IPS-18c (cell line): ENCODE results near the gene PLAAT3.
"Not testable (repeated sequence)": the region's sequence is repeated elsewhere in the genome, so short reads cannot be mapped to it uniquely, and the experiment has no call there.

Experiments used
- H3K4me3 ChIP-seq: 2 replicates; pipeline ENCODE4 v1.7.0; 2013; ENCODE audit warnings: low read depth, mild to moderate bottlenecking, low read length, moderate library complexity; ENCODE audit not compliant: insufficient read depth
- H3K9me3 ChIP-seq: one replicate; pipeline ENCODE4 v1.6.1; 2013; ENCODE audit warnings: mild to moderate bottlenecking, low read length, moderate library complexity; ENCODE audit not compliant: control insufficient read depth, insufficient read depth

Gene PLAAT3

GRCh38 chr11:63554877-63555223 lies 59.4 kb downstream of the PLAAT3 start:
- Histone ChIP-seq H3K4me3 (no peak overlapping the region), H3K9me3 (no peaks in the 10 kb centered on the region)

DNA sequence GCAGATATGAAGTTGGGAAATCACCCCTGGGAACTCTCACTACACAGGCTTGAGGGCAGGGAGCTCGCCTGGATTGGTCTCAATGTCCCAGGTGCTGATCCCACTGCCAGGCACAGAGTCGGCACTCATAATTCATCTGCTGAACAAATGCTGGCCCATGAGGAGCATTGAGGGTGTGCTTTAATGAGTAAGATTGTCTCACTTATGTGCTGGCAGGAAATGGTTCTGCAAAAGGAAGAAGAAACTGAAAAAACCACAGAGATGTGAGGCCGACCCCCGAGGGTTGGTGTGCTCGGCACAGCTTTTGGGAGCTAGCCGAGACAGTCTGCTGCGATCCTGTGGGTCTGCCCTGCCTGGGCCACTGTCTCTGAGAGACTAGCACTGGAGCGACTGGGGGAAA lies 60.5 kb downstream of the PLAAT3 start:
- Histone ChIP-seq H3K4me3 (no peak overlapping the region), H3K9me3 (no peaks in the 10 kb centered on the region)

DNA sequence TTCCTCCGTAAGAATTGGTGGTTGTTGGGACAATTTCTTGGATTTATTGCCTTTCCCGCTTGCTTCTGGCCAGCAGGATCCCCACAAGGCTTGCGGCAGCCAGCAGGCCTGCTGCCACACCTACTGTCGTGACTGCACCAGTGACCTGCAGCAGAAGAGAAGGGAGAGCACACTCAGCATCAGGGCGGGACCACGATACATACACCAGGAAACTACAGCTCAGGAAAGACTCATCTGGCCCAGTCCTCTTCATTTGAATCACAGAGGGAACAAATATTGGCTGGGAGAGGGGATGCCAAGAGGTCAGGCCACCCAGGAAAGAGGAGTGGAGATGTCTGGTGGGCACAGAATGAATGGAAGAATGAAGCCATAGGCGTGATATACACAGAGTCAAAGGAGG lies 61.3 kb downstream of the PLAAT3 start:
- Histone ChIP-seq H3K4me3 (no peak overlapping the region; the same call in 1 of the 2 replicates), H3K9me3 (no peaks in the 10 kb centered on the region)

GRCh38 chr11:63551889-63552266 lies 62.4 kb downstream of the PLAAT3 start:
- peaks cover 2% of the 10 kb centered on the region for H3K9me3 ChIP-seq
- no peak overlapping the region for H3K4me3 ChIP-seq

DNA sequence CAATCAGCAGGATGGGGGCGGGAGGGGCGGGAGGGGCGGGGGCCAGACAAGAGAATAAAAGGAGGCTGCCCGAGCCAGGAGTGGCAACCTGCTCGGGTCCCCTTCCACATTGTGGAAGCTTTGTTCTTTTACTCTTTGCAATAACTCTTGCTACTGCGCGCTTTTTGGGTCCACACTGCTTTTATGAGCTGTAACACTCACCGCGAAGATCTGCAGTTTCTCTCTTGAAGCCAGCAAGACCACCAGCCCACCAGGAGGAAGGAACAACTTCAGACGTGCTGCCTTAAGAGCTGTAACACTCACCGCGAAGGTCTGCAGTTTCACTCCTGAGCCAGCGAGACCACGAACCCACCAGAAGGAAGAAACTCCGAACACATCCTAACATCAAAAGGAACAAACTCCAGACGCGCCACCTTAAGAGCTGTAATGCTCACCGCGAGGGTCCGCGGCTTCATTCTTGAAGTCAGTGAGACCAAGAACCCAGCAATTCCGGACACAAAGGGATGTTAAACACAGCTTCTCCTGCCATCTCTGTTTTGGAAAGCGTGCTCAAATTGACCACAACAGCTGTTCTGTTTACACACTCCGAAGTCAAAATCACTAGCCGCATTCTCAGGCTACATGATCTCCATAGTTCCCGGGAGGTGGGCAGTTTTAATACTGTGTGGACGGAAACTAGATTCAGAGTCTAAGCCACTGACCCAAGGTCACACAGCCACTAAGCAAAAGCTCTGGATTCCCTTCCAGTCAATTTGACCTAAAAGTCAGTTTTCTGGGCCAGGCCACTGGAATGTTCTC lies 62.9 kb downstream of the PLAAT3 start:
- peaks cover 2% of the 10 kb centered on the region for H3K9me3 ChIP-seq
- H3K4me3 ChIP-seq: no peak overlapping the region

GRCh38 chr11:63550156-63550700 lies 64.0 kb downstream of the PLAAT3 start:
- H3K9me3 ChIP-seq, H3K4me3 ChIP-seq: not testable (repeated sequence)

DNA sequence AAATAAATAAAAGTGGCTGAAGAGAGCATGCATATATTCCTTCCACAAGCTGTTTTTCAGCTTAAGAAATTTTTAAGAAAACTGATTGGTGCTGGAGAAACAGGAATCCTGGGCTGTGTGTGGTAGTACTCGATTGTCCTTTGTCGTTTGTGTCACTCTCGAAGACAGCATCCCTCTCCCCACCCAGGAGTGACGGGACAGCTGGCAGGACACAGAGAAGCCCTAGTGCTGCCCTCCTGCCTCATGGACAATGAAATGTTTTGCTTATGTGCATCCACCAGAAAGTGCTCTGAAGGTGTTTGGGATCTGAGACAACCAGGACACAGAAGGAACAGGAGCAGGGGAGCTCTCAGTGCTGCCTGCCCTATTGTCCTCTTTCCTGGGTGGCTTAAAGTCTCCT lies 64.8 kb downstream of the PLAAT3 start:
- Histone ChIP-seq H3K9me3 (peaks cover 2% of the 10 kb centered on the region), H3K4me3 (no peak overlapping the region)

- Histone ChIP-seq H3K4me3 (no peak overlapping the region), H3K9me3 (peaks cover 4% of the 10 kb centered on the region)
These were observed 66.1 kb downstream of the PLAAT3 start for GRCh38 chr11:63548178-63548577.

DNA sequence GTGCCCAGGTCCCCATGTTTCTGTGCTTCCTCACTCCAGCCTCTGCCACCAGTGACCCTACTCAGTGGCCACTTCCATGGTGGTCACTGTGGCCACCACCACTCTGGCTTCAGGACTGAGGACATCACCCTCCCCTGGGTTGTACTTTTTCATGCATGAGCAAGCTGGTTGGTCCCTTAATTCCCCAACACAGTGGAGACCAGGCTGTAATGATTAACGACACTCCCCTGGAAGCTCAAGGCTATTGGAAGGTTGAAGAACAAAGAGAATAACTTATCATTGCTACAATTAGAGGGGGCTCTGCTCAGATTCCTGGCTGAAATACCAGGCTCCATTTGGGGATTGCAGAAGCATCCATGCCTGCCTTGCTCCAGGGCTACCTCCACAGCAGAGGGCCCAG lies 67.2 kb downstream of the PLAAT3 start:
- peaks cover 5% of the 10 kb centered on the region for H3K9me3 ChIP-seq
- H3K4me3 ChIP-seq: no peak overlapping the region

GRCh38 chr11:63543711-63544110 lies 70.5 kb downstream of the PLAAT3 start:
- Histone ChIP-seq H3K4me3 (no peak overlapping the region), H3K9me3 (peaks cover 9% of the 10 kb centered on the region)

- not testable (repeated sequence) for H3K9me3 ChIP-seq, H3K4me3 ChIP-seq
These were observed 71.7 kb downstream of the PLAAT3 start for GRCh38 chr11:63542506-63542905.

GRCh38 chr11:63537293-63538101 lies 76.7 kb downstream of the PLAAT3 start:
- peaks cover 3% of the 10 kb centered on the region for H3K9me3 ChIP-seq
- H3K4me3 ChIP-seq: no peak overlapping the region

GRCh38 chr11:63536669-63537292 lies 77.5 kb downstream of the PLAAT3 start, which contains the start of gene PLAAT4:
PLAAT4 (plus strand) TSS chr11:63536808; CDS start chr11:63536869, 61 bp downstream.
- no peak within 1 kb of the TSS for H3K4me3 ChIP-seq
- peaks cover 3% of the 10 kb centered on the region for H3K9me3 ChIP-seq

- Histone ChIP-seq H3K9me3 (no peaks in the 10 kb centered on the region), H3K4me3 (no peak overlapping the region)
These were observed 78.5 kb downstream of the PLAAT3 start for GRCh38 chr11:63535734-63536133.

DNA sequence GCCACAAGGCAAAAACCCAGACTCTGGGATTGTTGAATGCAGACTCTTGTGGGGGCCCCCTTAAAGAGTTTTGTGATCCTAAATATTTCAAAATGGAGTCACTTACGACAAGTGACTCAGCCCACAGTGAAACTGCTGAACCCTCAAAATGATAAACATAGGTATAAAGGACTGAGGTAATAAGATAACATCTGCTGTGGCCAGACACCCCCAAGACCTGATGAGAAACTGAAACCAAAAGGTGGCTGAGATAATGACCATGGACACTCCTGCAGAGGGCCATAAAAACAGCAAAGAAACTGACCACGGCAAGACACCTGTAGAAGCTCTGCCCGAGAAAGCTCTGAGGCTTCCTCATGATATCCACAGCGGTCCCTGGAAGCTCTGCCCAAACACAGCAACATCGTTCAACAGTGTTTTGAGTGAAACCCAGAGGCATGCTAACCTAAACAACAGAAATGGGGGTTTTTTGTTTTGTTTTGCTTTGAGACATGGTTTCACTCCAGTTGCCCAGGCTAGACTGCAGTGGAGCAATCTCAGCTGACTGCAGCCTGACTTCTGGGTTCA lies 79.3 kb downstream of the PLAAT3 start:
- H3K9me3 ChIP-seq: no peaks in the 10 kb centered on the region
- H3K4me3 ChIP-seq: no peak overlapping the region

DNA sequence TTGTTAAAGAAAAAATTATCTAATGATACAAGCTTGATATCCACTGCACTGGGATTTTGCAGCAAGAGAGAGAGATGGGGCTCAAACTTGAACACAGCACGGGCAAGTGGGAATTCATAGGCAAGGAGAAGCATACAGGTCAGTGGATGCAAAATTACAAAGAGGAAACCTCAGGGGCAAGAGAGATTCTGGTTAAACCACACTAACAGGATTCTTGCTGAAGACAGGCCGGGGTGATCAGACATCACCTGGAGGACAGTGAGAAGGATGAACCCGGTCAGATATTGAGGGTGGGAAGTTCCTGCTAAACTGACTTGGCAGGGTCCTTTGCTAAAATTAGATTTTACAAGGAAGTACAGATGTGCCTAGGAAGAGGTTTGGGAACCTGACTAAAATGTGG lies 80.2 kb downstream of the PLAAT3 start:
- H3K9me3 ChIP-seq: no peaks in the 10 kb centered on the region
- no peak overlapping the region for H3K4me3 ChIP-seq

- H3K4me3 ChIP-seq: no peak overlapping the region
- H3K9me3 ChIP-seq: no peaks in the 10 kb centered on the region
These were observed 81.3 kb downstream of the PLAAT3 start for GRCh38 chr11:63532799-63533475.
